SK-N-SH treated with all-trans-retinoic acid at 6 μM for 48 hours (cell line): Measurements from ENCODE around the gene GRM3.

Experiments
- ISL1 ChIP-seq: fragments of 250-450 bp; sonication (Bioruptor Pico); IDR thresholded peaks from 2 replicates; pipeline ENCODE4 v2.1.2; 2022; ENCODE audit warnings: mild to moderate bottlenecking, moderate library complexity
- RARB ChIP-seq: fragments of 250-450 bp; sonication (Bioruptor Pico); IDR thresholded peaks from 2 replicates; pipeline ENCODE4 v1.8.0; 2021; ENCODE audit warnings: mild to moderate bottlenecking, moderate library complexity
- TCF4 ChIP-seq: fragments of 250-450 bp; sonication (Bioruptor Pico); IDR thresholded peaks from 2 replicates; pipeline ENCODE4 v1.8.0; 2021; ENCODE audit warnings: mild to moderate bottlenecking, moderate library complexity, borderline replicate concordance
- ZFP3 ChIP-seq: fragments of 250-450 bp; sonication (Bioruptor Pico); IDR thresholded peaks from 2 replicates; pipeline ENCODE4 v1.5.0; 2020; ENCODE audit warnings: mild to moderate bottlenecking, moderate library complexity
- ZFP30 ChIP-seq: fragments of 450-650 bp; formaldehyde crosslinking; IDR thresholded peaks from 2 replicates; pipeline ENCODE4 v1.5.0; 2022; ENCODE audit warnings: mild to moderate bottlenecking, moderate library complexity
- TF ChIP-seq, protein P1 (sequence below): fragments of 250-450 bp; sonication (Bioruptor Pico); IDR thresholded peaks from 2 replicates; pipeline ENCODE4 v1.5.1; 2021; ENCODE audit warnings: mild to moderate bottlenecking, moderate library complexity
- TF ChIP-seq, protein P2 (sequence below): fragments of 250-450 bp; sonication (Bioruptor Pico); IDR thresholded peaks from 2 replicates; pipeline ENCODE4 v1.8.0; 2020; ENCODE audit warnings: mild to moderate bottlenecking, moderate library complexity, borderline replicate concordance

DNA sequence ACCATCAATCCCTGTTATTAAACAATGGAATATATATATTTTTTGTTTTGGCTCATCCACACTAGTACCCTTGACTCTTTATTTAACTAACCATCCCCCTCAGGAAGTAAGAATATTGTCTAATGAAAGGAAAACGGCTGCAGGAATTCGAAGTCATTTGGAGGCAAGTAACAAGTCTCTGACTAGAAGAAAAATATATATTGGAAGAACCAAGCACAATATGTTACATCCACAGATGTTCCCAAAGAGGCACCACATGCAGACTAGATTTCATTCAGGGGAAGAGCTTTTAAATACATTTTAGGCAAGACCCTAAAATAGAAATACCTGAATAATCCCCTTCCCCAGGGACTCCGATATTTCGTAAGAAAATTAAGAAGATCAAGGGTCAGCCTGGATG is 104.5 kb downstream of the GRM3 start:
- TF ChIP-seq TCF4 (CRISPR knock-in tag), result no peak
- no peak for TF ChIP-seq ZFP3
- TF ChIP-seq, protein P1, sequence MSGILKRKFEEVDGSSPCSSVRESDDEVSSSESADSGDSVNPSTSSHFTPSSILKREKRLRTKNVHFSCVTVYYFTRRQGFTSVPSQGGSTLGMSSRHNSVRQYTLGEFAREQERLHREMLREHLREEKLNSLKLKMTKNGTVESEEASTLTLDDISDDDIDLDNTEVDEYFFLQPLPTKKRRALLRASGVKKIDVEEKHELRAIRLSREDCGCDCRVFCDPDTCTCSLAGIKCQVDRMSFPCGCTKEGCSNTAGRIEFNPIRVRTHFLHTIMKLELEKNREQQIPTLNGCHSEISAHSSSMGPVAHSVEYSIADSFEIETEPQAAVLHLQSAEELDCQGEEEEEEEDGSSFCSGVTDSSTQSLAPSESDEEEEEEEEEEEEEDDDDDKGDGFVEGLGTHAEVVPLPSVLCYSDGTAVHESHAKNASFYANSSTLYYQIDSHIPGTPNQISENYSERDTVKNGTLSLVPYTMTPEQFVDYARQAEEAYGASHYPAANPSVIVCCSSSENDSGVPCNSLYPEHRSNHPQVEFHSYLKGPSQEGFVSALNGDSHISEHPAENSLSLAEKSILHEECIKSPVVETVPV, result no peak
- TF ChIP-seq ISL1 (CRISPR knock-in tag), result no peak
- no peak for TF ChIP-seq ZFP30 (CRISPR knock-in tag)
- no peak for TF ChIP-seq RARB
- TF ChIP-seq, protein P2, sequence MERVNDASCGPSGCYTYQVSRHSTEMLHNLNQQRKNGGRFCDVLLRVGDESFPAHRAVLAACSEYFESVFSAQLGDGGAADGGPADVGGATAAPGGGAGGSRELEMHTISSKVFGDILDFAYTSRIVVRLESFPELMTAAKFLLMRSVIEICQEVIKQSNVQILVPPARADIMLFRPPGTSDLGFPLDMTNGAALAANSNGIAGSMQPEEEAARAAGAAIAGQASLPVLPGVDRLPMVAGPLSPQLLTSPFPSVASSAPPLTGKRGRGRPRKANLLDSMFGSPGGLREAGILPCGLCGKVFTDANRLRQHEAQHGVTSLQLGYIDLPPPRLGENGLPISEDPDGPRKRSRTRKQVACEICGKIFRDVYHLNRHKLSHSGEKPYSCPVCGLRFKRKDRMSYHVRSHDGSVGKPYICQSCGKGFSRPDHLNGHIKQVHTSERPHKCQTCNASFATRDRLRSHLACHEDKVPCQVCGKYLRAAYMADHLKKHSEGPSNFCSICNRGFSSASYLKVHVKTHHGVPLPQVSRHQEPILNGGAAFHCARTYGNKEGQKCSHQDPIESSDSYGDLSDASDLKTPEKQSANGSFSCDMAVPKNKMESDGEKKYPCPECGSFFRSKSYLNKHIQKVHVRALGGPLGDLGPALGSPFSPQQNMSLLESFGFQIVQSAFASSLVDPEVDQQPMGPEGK (CRISPR knock-in tag), result no peak
